Upper lobe of right lung (tissue), 1 donor: Measurements from ENCODE around the gene CFB. TPM values are rescaled to one million over a fixed set of nuclear protein-coding genes. Genes with fewer than 3 reads are reported as not detected.

Experiments
- ATAC-seq: fragments of 200-7000 bp; cut with Tn5 transposase; one replicate; pipeline ENCODE4 v1.9.1; 2020; ENCODE audit warnings: mild to moderate bottlenecking, moderate library complexity
- DNase-seq: peaks from one replicate; pipeline ENCODE4 v3.0.0-alpha.2; 2020
- H3K27ac ChIP-seq: fragments of 200-600 bp; one replicate; pipeline ENCODE4 v1.8.0; 2022
- H3K27me3 ChIP-seq: fragments of 200-600 bp; one replicate; pipeline ENCODE4 v1.8.0; 2022; ENCODE audit warnings: mild to moderate bottlenecking
- H3K36me3 ChIP-seq: fragments of 200-600 bp; one replicate; pipeline ENCODE4 v1.8.0; 2022
- H3K4me1 ChIP-seq: fragments of 200-600 bp; one replicate; pipeline ENCODE4 v1.8.0; 2022
- H3K4me3 ChIP-seq: fragments of 200-600 bp; one replicate; pipeline ENCODE4 v1.8.0; 2022; ENCODE audit warnings: mild to moderate bottlenecking
- H3K9me3 ChIP-seq: fragments of 200-600 bp; one replicate; pipeline ENCODE4 v1.8.0; 2022
- CTCF ChIP-seq: fragments of 200-600 bp; IDR thresholded peaks from one replicate; pipeline ENCODE4 v1.8.0; 2022; ENCODE audit warnings: antibody characterized with exemption
- intact Hi-C: fragments of 100-400 bp; cut with DNase I; formaldehyde crosslinking; loops from one replicate; pipeline ENCODE4 v1.11.0; 2022
- total RNA-seq: library from RNA; stranded (reverse); fragmentation: NEBNext Ultra II Directional; extraction: Animal tissue kit (Norgen Biotek cat#: 25700); gene quantifications from one replicate; pipeline ENCODE4 v1.2.1, GENCODE V29; 2021
- donor health status: DM: no; HTN: yes; CAD: no; lungs with severe emphysema.

Gene CFB
- total RNA-seq, 1 donor from 2014 or later, result 74.9 TPM

GRCh38 chr6:31943742-31944141, 2.2 kb upstream of the CFB start:
- intact Hi-C loops, result no loop called here

GRCh38 chr6:31945154-31945506, 765 bp upstream of the CFB start:
- Histone ChIP-seq H3K27ac (peak overlapping the region; percentile 84), H3K4me3 (peak overlapping the region; percentile 23), H3K4me1 (peaks cover 14% of the 10 kb centered on the region), H3K27me3 (no peaks in the 10 kb centered on the region), H3K36me3 (peaks cover 13% of the 10 kb centered on the region), H3K9me3 (no peaks in the 10 kb centered on the region)
- ATAC-seq (no peak), DNase-seq (no peak)
- no peak for TF ChIP-seq CTCF
- intact Hi-C loops, result no loop called here

More at GRCh38 chr6:31943742-31944141, 2.2 kb upstream of the CFB start:
- no peak for ATAC-seq
- H3K4me1 ChIP-seq, result peaks cover 14% of the 10 kb centered on the region
- no peak for DNase-seq
- H3K4me3 ChIP-seq, result no peak overlapping the region
- H3K36me3 ChIP-seq, result peaks cover 19% of the 10 kb centered on the region
- TF ChIP-seq CTCF, result no peak
- no peaks in the 10 kb centered on the region for H3K9me3 ChIP-seq
- H3K27me3 ChIP-seq, result no peaks in the 10 kb centered on the region
- H3K27ac ChIP-seq, result no peak overlapping the region

- peak overlapping the region; percentile 23 for H3K4me3 ChIP-seq
- peaks cover 12% of the 10 kb centered on the region for H3K36me3 ChIP-seq
- peak overlapping the region; percentile 84 for H3K27ac ChIP-seq
- H3K27me3 ChIP-seq, result no peaks in the 10 kb centered on the region
- peaks cover 14% of the 10 kb centered on the region for H3K4me1 ChIP-seq
- TF ChIP-seq CTCF, result no peak
- no peak for ATAC-seq
- no peak for DNase-seq
- no peaks in the 10 kb centered on the region for H3K9me3 ChIP-seq
- intact Hi-C loops, result no loop called here
Observed at GRCh38 chr6:31946370-31946885, 533 bp downstream of the CFB start.

GRCh38 chr6:31947070-31947675, 1.3 kb downstream of the CFB start:
- intact Hi-C loops, result no loop called here
- no peak for ATAC-seq
- Histone ChIP-seq H3K27ac (no peak overlapping the region), H3K4me3 (no peak overlapping the region), H3K9me3 (no peaks in the 10 kb centered on the region), H3K36me3 (peaks cover 19% of the 10 kb centered on the region), H3K27me3 (no peaks in the 10 kb centered on the region), H3K4me1 (peaks cover 14% of the 10 kb centered on the region)
- DNase-seq, result no peak
- TF ChIP-seq CTCF, result no peak

GRCh38 chr6:31947864-31948263, 2.0 kb downstream of the CFB start:
- DNase-seq, result no peak

More at GRCh38 chr6:31947864-31948263, 2.0 kb downstream of the CFB start:
- ATAC-seq, result no peak
- no peak for TF ChIP-seq CTCF
- H3K27ac ChIP-seq, result no peak overlapping the region
- no peaks in the 10 kb centered on the region for H3K27me3 ChIP-seq
- H3K9me3 ChIP-seq, result no peaks in the 10 kb centered on the region
- no peak overlapping the region for H3K4me3 ChIP-seq
- H3K4me1 ChIP-seq, result peaks cover 14% of the 10 kb centered on the region
- intact Hi-C loops, result no loop called here
- H3K36me3 ChIP-seq, result peaks cover 24% of the 10 kb centered on the region
